ENCODE measurements around the gene ALDH7A1.

ALDH7A1 gene

DNA sequence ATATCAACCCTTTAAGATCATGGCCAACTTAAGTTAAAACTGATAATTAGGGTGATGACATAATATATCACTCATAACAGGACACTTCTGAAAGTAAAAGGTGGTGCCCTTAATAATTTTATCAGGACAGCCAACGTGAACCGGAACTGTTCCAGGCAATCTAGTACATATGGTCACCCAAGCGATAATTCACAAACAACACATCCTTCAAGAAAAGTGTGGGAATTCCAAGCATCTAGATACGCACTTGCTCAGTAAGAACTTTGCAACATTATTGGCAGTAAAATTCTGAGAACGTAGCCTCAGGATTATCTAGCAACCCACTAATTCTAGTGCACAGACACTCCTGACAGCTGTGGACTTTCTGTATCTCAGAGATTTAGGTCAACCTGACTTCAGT lies 85.7 kb downstream of the ALDH7A1 start:
- no peak overlapping the region for H2AFZ ChIP-seq (ENCODE audit: low read depth, low read length, severe bottlenecking)
- no peaks in the 10 kb centered on the region for H3F3A ChIP-seq (ENCODE audit: insufficient read depth)
- no peak overlapping the region for H3K27ac ChIP-seq (ENCODE audit: low read depth, low read length)
- H3K4me3 ChIP-seq (ENCODE audit: insufficient read depth, low read length, poor library complexity, severe bottlenecking), result no peak overlapping the region
- no peaks in the 10 kb centered on the region for H3K27me3 ChIP-seq (ENCODE audit: low read length)
- no peaks in the 10 kb centered on the region for H4K20me1 ChIP-seq (ENCODE audit: low read depth, low read length)
- H3K9me3 ChIP-seq (ENCODE audit: insufficient read depth, low read length), result no peaks in the 10 kb centered on the region
- H3K9ac ChIP-seq (ENCODE audit: low read length), result no peak overlapping the region
- H3K36me3 ChIP-seq (ENCODE audit: low read length), result no peaks in the 10 kb centered on the region
- TF ChIP-seq, protein P1, sequence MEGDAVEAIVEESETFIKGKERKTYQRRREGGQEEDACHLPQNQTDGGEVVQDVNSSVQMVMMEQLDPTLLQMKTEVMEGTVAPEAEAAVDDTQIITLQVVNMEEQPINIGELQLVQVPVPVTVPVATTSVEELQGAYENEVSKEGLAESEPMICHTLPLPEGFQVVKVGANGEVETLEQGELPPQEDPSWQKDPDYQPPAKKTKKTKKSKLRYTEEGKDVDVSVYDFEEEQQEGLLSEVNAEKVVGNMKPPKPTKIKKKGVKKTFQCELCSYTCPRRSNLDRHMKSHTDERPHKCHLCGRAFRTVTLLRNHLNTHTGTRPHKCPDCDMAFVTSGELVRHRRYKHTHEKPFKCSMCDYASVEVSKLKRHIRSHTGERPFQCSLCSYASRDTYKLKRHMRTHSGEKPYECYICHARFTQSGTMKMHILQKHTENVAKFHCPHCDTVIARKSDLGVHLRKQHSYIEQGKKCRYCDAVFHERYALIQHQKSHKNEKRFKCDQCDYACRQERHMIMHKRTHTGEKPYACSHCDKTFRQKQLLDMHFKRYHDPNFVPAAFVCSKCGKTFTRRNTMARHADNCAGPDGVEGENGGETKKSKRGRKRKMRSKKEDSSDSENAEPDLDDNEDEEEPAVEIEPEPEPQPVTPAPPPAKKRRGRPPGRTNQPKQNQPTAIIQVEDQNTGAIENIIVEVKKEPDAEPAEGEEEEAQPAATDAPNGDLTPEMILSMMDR (IDR thresholded peaks at IDR 0.05; ENCODE audit: insufficient read depth, low read length, poor library complexity, severe bottlenecking), result no peak
- TF ChIP-seq EZH2phosphoT487 (conservative IDR thresholded peaks at IDR 0.05; ENCODE audit: low read length), result no peak
- H3K9me2 ChIP-seq (replicated peaks; ENCODE audit: insufficient read depth, low read length), result no peaks in the 10 kb centered on the region
- H3K4me2 ChIP-seq (ENCODE audit: low read depth, low read length, poor library complexity, severe bottlenecking), result no peak overlapping the region
- H3K79me2 ChIP-seq (ENCODE audit: insufficient read depth, low read length), result no peaks in the 10 kb centered on the region

- H3K36me3 ChIP-seq (ENCODE audit: low read length), result no peaks in the 10 kb centered on the region
- no peaks in the 10 kb centered on the region for H3K79me2 ChIP-seq (ENCODE audit: insufficient read depth, low read length)
- peak overlapping the region; percentile 21 for H2AFZ ChIP-seq (ENCODE audit: low read depth, low read length, severe bottlenecking)
- no peaks in the 10 kb centered on the region for H3F3A ChIP-seq (ENCODE audit: insufficient read depth)
- H3K27ac ChIP-seq (ENCODE audit: low read depth, low read length), result no peak overlapping the region
- no peak overlapping the region for H3K4me3 ChIP-seq (ENCODE audit: insufficient read depth, low read length, poor library complexity, severe bottlenecking)
- no peaks in the 10 kb centered on the region for H3K9me2 ChIP-seq (replicated peaks; ENCODE audit: insufficient read depth, low read length)
- H3K27me3 ChIP-seq (ENCODE audit: low read length), result no peaks in the 10 kb centered on the region
- no peak overlapping the region for H3K9ac ChIP-seq (ENCODE audit: low read length)
- no peaks in the 10 kb centered on the region for H3K9me3 ChIP-seq (ENCODE audit: insufficient read depth, low read length)
- TF ChIP-seq, protein P1 (IDR thresholded peaks at IDR 0.05; ENCODE audit: insufficient read depth, low read length, poor library complexity, severe bottlenecking), result no peak
- no peak for TF ChIP-seq EZH2phosphoT487 (conservative IDR thresholded peaks at IDR 0.05; ENCODE audit: low read length)
- no peak overlapping the region for H3K4me2 ChIP-seq (ENCODE audit: low read depth, low read length, poor library complexity, severe bottlenecking)
- no peaks in the 10 kb centered on the region for H4K20me1 ChIP-seq (ENCODE audit: low read depth, low read length)
Observed at GRCh38 chr5:126508962-126509279, 86.1 kb downstream of the ALDH7A1 start.

DNA sequence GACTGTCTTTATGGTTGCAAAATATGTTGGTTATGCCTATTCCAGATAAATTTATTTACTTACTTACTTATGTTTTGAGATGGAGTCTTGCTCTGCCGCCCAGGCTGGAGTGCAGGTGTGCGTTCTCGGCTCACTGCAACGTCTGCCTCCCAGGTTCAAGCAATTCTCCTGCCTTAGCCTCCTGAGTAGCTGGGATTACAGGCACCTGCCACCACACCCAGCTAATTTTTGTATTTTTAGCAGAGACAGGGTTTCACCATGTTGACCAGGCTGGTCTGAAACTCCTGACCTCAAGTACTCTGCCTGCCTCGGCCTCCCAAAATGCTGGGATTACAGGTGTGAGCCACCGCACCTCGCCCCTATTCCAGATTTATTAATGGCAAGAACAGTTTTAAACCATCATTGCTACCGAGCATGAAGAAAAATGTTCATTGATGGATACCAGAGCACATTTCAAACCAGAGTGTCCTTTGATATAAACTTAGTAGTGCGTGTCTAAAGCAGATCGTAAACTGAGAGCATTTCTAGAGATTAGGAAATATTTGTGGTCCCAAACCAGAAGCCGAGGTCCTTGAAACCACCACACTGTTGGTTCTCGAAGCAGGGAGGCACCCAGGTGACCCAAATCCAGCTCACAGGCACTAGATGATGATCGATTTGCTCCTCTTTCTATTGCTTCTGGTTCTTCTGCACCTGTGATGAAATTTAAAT lies 86.6 kb downstream of the ALDH7A1 start:
- Histone ChIP-seq H3K9me2 (replicated peaks; ENCODE audit: insufficient read depth, low read length) (no peaks in the 10 kb centered on the region), H3K4me2 (ENCODE audit: low read depth, low read length, poor library complexity, severe bottlenecking) (no peak overlapping the region), H3K36me3 (ENCODE audit: low read length) (no peaks in the 10 kb centered on the region), H3F3A (ENCODE audit: insufficient read depth) (no peaks in the 10 kb centered on the region), H2AFZ (ENCODE audit: low read depth, low read length, severe bottlenecking) (peak overlapping the region; percentile 21), H3K9ac (ENCODE audit: low read length) (no peak overlapping the region), H3K4me3 (ENCODE audit: insufficient read depth, low read length, poor library complexity, severe bottlenecking) (no peak overlapping the region), H3K27ac (ENCODE audit: low read depth, low read length) (no peak overlapping the region), H3K79me2 (ENCODE audit: insufficient read depth, low read length) (no peaks in the 10 kb centered on the region), H4K20me1 (ENCODE audit: low read depth, low read length) (no peaks in the 10 kb centered on the region), H3K9me3 (ENCODE audit: insufficient read depth, low read length) (no peaks in the 10 kb centered on the region), H3K27me3 (ENCODE audit: low read length) (no peaks in the 10 kb centered on the region)
- TF ChIP-seq, protein P1 (IDR thresholded peaks at IDR 0.05; ENCODE audit: insufficient read depth, low read length, poor library complexity, severe bottlenecking), result no peak
- no peak for TF ChIP-seq EZH2phosphoT487 (conservative IDR thresholded peaks at IDR 0.05; ENCODE audit: low read length)
